H1 (cell line): ENCODE measurements around the gene SLC43A1. TPM values are rescaled to one million over a fixed set of nuclear protein-coding genes. Genes with fewer than 3 reads are reported as not detected.
A peak's percentile ranks its signal among the peaks of the same experiment; 100 is the strongest.

Source experiments
- ATF2 ChIP-seq: IDR thresholded peaks from 2 replicates; pipeline ENCODE4 v1.6.1; 2012; ENCODE audit warnings: low read length, inconsistent platforms
- CTBP2 ChIP-seq: IDR thresholded peaks from 2 replicates; pipeline ENCODE4 v1.7.0; 2011; ENCODE audit warnings: borderline replicate concordance, mild to moderate bottlenecking, moderate library complexity, mixed read lengths, low read length; ENCODE audit not compliant: insufficient read depth, insufficient read length
- GTF2F1 ChIP-seq: IDR thresholded peaks from 2 replicates; pipeline ENCODE4 v1.6.1; 2012; ENCODE audit warnings: low read depth, low read length, improper control_type of control experiment, borderline replicate concordance
- JUND ChIP-seq: IDR thresholded peaks from 2 replicates; pipeline ENCODE4 v1.6.1; 2011; ENCODE audit warnings: mild to moderate bottlenecking, improper control_type of control experiment, low read length
- RBBP5 ChIP-seq: IDR thresholded peaks from 2 replicates; pipeline ENCODE4 v1.7.1; 2012; ENCODE audit warnings: low read depth, mild to moderate bottlenecking, inconsistent platforms, low read length, moderate library complexity, borderline replicate concordance
- SRF ChIP-seq: IDR thresholded peaks from 2 replicates; pipeline ENCODE4 v1.6.1; 2011; ENCODE audit warnings: mild to moderate bottlenecking, low read depth, low read length, moderate library complexity
- polyA plus RNA-seq, 7 experiments: library from polyadenylated mRNA; depleted of rRNA in 3 of 7; stranded (reverse) in 5 of 7; unstranded in 2 of 7; fragments of >200 nt in 5 of 7; fragments of 200-250 nt in 2 of 7; gene quantifications; 1 replicate in 5 of 7; 2 replicates in 1 of 7; 4 replicates in 1 of 7; pipeline versions ENCODE4 v1.2.1 to v1.2.3, GENCODE V29; 2011 to 2013; ENCODE audit warnings: missing spikeins in 2 of 7, mixed read lengths in 2 of 7
- total RNA-seq: library from RNA; stranded (reverse); fragmentation: NEBNext Ultra II Directional; extraction: Animal tissue kit (Norgen Biotek cat#: 25700); gene quantifications from 2 replicates; pipeline ENCODE4 v1.2.1, GENCODE V29; 2021

The SLC43A1 gene
- total and polyA plus RNA-seq, 2 of the 8 experiments (the other 6 are each of a cell fraction or from before 2014, with no cell fraction given) = 34.5 to 58.0 TPM

GRCh38 chr11:57476047-57476756 lies 39.3 kb downstream of the SLC43A1 start (continued):
- 0 out of 2 replicates have a peak, but pooled peaks have one; percentile 48 for TF ChIP-seq RBBP5
- TF ChIP-seq JUND = no peak
- TF ChIP-seq ATF2 = no peak
- no peak for TF ChIP-seq SRF
- TF ChIP-seq GTF2F1 = no peak
- no peak for TF ChIP-seq CTBP2
